Mesodermal cell (in vitro differentiated cells): Measurements from ENCODE around the gene ACTG2. TPM values are rescaled to one million over a fixed set of nuclear protein-coding genes. Genes with fewer than 3 reads are reported as not detected.

Experiments
- H3K27ac ChIP-seq: 2 replicates; pipeline ENCODE4 v1.7.0; 2013; ENCODE audit warnings: mild to moderate bottlenecking, low read depth, low read length, moderate library complexity; ENCODE audit not compliant: severe bottlenecking
- H3K36me3 ChIP-seq: 2 replicates; pipeline ENCODE4 v1.7.1; 2013; ENCODE audit warnings: mild to moderate bottlenecking, low read length, moderate library complexity; ENCODE audit not compliant: control insufficient read depth, insufficient read depth
- H3K4me1 ChIP-seq: one replicate; pipeline ENCODE4 v1.7.1; 2013; ENCODE audit warnings: mild to moderate bottlenecking, low read length; ENCODE audit not compliant: insufficient read depth, control insufficient read depth, poor library complexity, severe bottlenecking
- H3K4me3 ChIP-seq: 2 replicates; pipeline ENCODE4 v1.7.0; 2013; ENCODE audit warnings: low read length, control low read depth, mild to moderate bottlenecking; ENCODE audit not compliant: insufficient read depth, poor library complexity, severe bottlenecking; ENCODE audit errors: extremely low read depth
- H3K9me3 ChIP-seq: 2 replicates; pipeline ENCODE4 v1.7.1; 2013; ENCODE audit warnings: mild to moderate bottlenecking, low read length, moderate library complexity; ENCODE audit not compliant: control insufficient read depth
- WGBS, 2 experiments: methylation state at CpG; one replicate each; pipeline ENCODE4 v1.1.5; 2013; ENCODE audit warnings: missing lambda C conversion rate in 2 of 2; ENCODE audit not compliant: insufficient coverage in 2 of 2; 5-methylcytosine and 5-hydroxymethylcytosine counted together
- polyA plus RNA-seq, 2 experiments: library from polyadenylated mRNA; stranded (reverse); fragments of 50-300 nt; gene quantifications; one replicate each; pipeline ENCODE4 v1.2.3, GENCODE V29; 2013

Gene ACTG2
- polyA plus RNA-seq (2013, experiment 1 of 2) = 4.9 TPM
- polyA plus RNA-seq (2013, experiment 2 of 2) = 4.7 TPM

- H3K9me3 ChIP-seq = no peaks in the 10 kb centered on the region
- no peak within 1 kb of the TSS for H3K27ac ChIP-seq
- H3K4me3 ChIP-seq = no peak within 1 kb of the TSS
- H3K4me1 ChIP-seq = no peaks in the 10 kb centered on the region
- 80 to 81% methylated on average over 11 to 14 of the region's 15 CpGs for WGBS, 2 experiments
- no peaks in the 10 kb centered on the region for H3K36me3 ChIP-seq
Measured at GRCh38 chr2:73892631-73893329, at the start of gene ACTG2. TSS of gene ACTG2 (plus strand) at chr2:73893008. CDS start at chr2:73901312, 8,304 bp downstream.

GRCh38 chr2:73844087-73844486, 48.7 kb upstream of the ACTG2 start:
- Histone ChIP-seq H3K36me3 (peaks cover 72% of the 10 kb centered on the region), H3K4me3 (no peak overlapping the region), H3K9me3 (no peaks in the 10 kb centered on the region), H3K4me1 (no peaks in the 10 kb centered on the region), H3K27ac (no peak overlapping the region)
- WGBS, 2 experiments = 93 to 100% methylated on average over 1 to 2 of the region's 2 CpGs

GRCh38 chr2:73850009-73850408, 42.8 kb upstream of the ACTG2 start:
- Histone ChIP-seq H3K36me3 (peaks cover 83% of the 10 kb centered on the region), H3K9me3 (no peaks in the 10 kb centered on the region), H3K27ac (no peak overlapping the region), H3K4me1 (peaks cover 4% of the 10 kb centered on the region), H3K4me3 (no peak overlapping the region)
- 83 to 90% methylated on average over 1 to 2 of the region's 2 CpGs for WGBS, 2 experiments

- peaks cover 4% of the 10 kb centered on the region for H3K4me1 ChIP-seq
- H3K36me3 ChIP-seq = peaks cover 83% of the 10 kb centered on the region
Measured at GRCh38 chr2:73851274-73851673, 41.5 kb upstream of the ACTG2 start.

GRCh38 chr2:73852020-73852419, 40.8 kb upstream of the ACTG2 start:
- Histone ChIP-seq H3K9me3 (no peaks in the 10 kb centered on the region), H3K4me1 (peaks cover 4% of the 10 kb centered on the region), H3K27ac (peak overlapping the region; percentile 37), H3K4me3 (no peak overlapping the region), H3K36me3 (peaks cover 83% of the 10 kb centered on the region)

More at GRCh38 chr2:73851274-73851673, 41.5 kb upstream of the ACTG2 start:
- Histone ChIP-seq H3K27ac (no peak overlapping the region), H3K9me3 (no peaks in the 10 kb centered on the region), H3K4me3 (no peak overlapping the region)
- 83 to 92% methylated on average over 1 to 2 of the region's 3 CpGs for WGBS, 2 experiments

GRCh38 chr2:73855526-73855925, 37.3 kb upstream of the ACTG2 start:
- no peak overlapping the region for H3K27ac ChIP-seq
- no peaks in the 10 kb centered on the region for H3K9me3 ChIP-seq
- peaks cover 64% of the 10 kb centered on the region for H3K36me3 ChIP-seq
- H3K4me1 ChIP-seq = peaks cover 4% of the 10 kb centered on the region
- H3K4me3 ChIP-seq = no peak overlapping the region
- WGBS, 2 experiments = 100% methylated on average over 1 of the region's 2 CpGs

- Histone ChIP-seq H3K4me1 (peaks cover 4% of the 10 kb centered on the region), H3K9me3 (no peaks in the 10 kb centered on the region), H3K36me3 (peaks cover 67% of the 10 kb centered on the region)
Measured at GRCh38 chr2:73856214-73856613, 36.6 kb upstream of the ACTG2 start.

GRCh38 chr2:73859721-73860586, 32.9 kb upstream of the ACTG2 start:
- peaks cover 78% of the 10 kb centered on the region for H3K36me3 ChIP-seq
- 100% methylated on average over 2 of the region's 6 CpGs; no CpG with 5 or more reads in 1 of the 2 experiments for WGBS, 2 experiments
- peak overlapping the region; percentile 43 for H3K27ac ChIP-seq

More at GRCh38 chr2:73856214-73856613, 36.6 kb upstream of the ACTG2 start:
- Histone ChIP-seq H3K4me3 (no peak overlapping the region), H3K27ac (no peak overlapping the region)

GRCh38 chr2:73862987-73863386, 29.8 kb upstream of the ACTG2 start:
- WGBS, 2 experiments = 91 to 100% methylated on average over 1 to 2 of the region's 2 CpGs
- Histone ChIP-seq H3K4me1 (peaks cover 11% of the 10 kb centered on the region), H3K27ac (no peak overlapping the region), H3K36me3 (peaks cover 72% of the 10 kb centered on the region), H3K4me3 (no peak overlapping the region), H3K9me3 (no peaks in the 10 kb centered on the region)

More at GRCh38 chr2:73859721-73860586, 32.9 kb upstream of the ACTG2 start:
- Histone ChIP-seq H3K9me3 (no peaks in the 10 kb centered on the region), H3K4me1 (peaks cover 11% of the 10 kb centered on the region), H3K4me3 (no peak overlapping the region)

- Histone ChIP-seq H3K9me3 (no peaks in the 10 kb centered on the region), H3K27ac (no peak overlapping the region), H3K36me3 (peaks cover 36% of the 10 kb centered on the region), H3K4me1 (peaks cover 3% of the 10 kb centered on the region), H3K4me3 (no peak overlapping the region)
- 91 to 97% methylated on average over 4 of the region's 9 CpGs for WGBS, 2 experiments
Measured at GRCh38 chr2:73868204-73868978, 24.4 kb upstream of the ACTG2 start.
